Fibroblast of pulmonary artery (primary cell): Measurements from ENCODE around the gene C2CD2L.

ENCODE experiments used
- DNase-seq: peaks from one replicate; pipeline ENCODE4 v3.0.0-alpha.2; 2010; ENCODE audit warnings: low read depth
- H3K4me3 ChIP-seq: replicated peaks from 2 replicates; pipeline ENCODE4 v1.5.1; 2011; ENCODE audit warnings: low read depth, mild to moderate bottlenecking, control low read depth, low read length, moderate library complexity
- CTCF ChIP-seq: IDR thresholded peaks from 2 replicates; pipeline ENCODE4 v1.5.1; 2011; ENCODE audit warnings: mild to moderate bottlenecking, control low read depth, low read length, inconsistent platforms; ENCODE audit errors: missing control alignments

The C2CD2L gene

GRCh38 chr11:119145551-119145950 lies 38.4 kb downstream of the C2CD2L start:
- no peak for DNase-seq
- H3K4me3 ChIP-seq, result no peak overlapping the region
- TF ChIP-seq CTCF, result no peak

- DNase-seq, result no peak
- TF ChIP-seq CTCF, result no peak
- no peak overlapping the region for H3K4me3 ChIP-seq
These were observed 40.6 kb downstream of the C2CD2L start for GRCh38 chr11:119147604-119148333.

GRCh38 chr11:119148720-119149017 lies 41.5 kb downstream of the C2CD2L start:
- no peak for TF ChIP-seq CTCF
- DNase-seq, result no peak
- H3K4me3 ChIP-seq, result peak overlapping the region; percentile 56

GRCh38 chr11:119149018-119149785 lies 42.1 kb downstream of the C2CD2L start, which contains the start of gene ABCG4:
Gene ABCG4 (plus strand): TSS chr11:119149052. CDS start chr11:119149966, 914 bp downstream.
- no peak for DNase-seq
- H3K4me3 ChIP-seq, result peak within 1 kb of the TSS; percentile 56

GRCh38 chr11:119149786-119150275 lies 42.7 kb downstream of the C2CD2L start:
- no peak for DNase-seq
- TF ChIP-seq CTCF, result no peak
- peak overlapping the region; percentile 56 for H3K4me3 ChIP-seq

More at GRCh38 chr11:119149018-119149785, 42.1 kb downstream of the C2CD2L start, which contains the start of gene ABCG4:
- TF ChIP-seq CTCF, result no peak

- DNase-seq, result no peak
- no peak overlapping the region for H3K4me3 ChIP-seq
- TF ChIP-seq CTCF, result no peak
These were observed 44.9 kb downstream of the C2CD2L start for GRCh38 chr11:119152043-119152442.

- no peak for DNase-seq
- no peak overlapping the region for H3K4me3 ChIP-seq
- TF ChIP-seq CTCF, result no peak
These were observed 45.5 kb downstream of the C2CD2L start for GRCh38 chr11:119152604-119153003.
